Neural cell (in vitro differentiated cells): Measurements from ENCODE around the gene MAST2. TPM values are rescaled to one million over a fixed set of nuclear protein-coding genes. Genes with fewer than 3 reads are reported as not detected.

Experiments used
- H2AFZ ChIP-seq: fragments of 200-600, 300-800 bp; sonication (generic), shearing (Covaris generic); 2 replicates; pipeline ENCODE4 v1.6.0; 2014; ENCODE audit warnings: low read depth, mild to moderate bottlenecking, antibody characterized with exemption, low read length, moderate library complexity
- H3F3A ChIP-seq: fragments of 200-600 bp; shearing (Covaris generic); 2 replicates; pipeline ENCODE4 v1.6.1; 2016; ENCODE audit warnings: mild to moderate bottlenecking, moderate library complexity, mixed read lengths, antibody characterized with exemption, low read length; ENCODE audit not compliant: insufficient read depth, poor library complexity, severe bottlenecking
- H3K27ac ChIP-seq: fragments of 200-600, 300-800 bp; sonication (generic), shearing (Covaris generic); 2 replicates; pipeline ENCODE4 v1.5.1; 2014; ENCODE audit warnings: mild to moderate bottlenecking, low read length, moderate library complexity
- H3K27me3 ChIP-seq: fragments of 300-800, 200-600 bp; sonication (generic), shearing (Covaris generic); 2 replicates; pipeline ENCODE4 v1.6.0; 2014; ENCODE audit warnings: mild to moderate bottlenecking, low read depth, low read length, moderate library complexity; ENCODE audit not compliant: insufficient read depth
- H3K36me3 ChIP-seq: fragments of 300-800, 200-600 bp; sonication (generic), shearing (Covaris generic); 2 replicates; pipeline ENCODE4 v1.5.1; 2014; ENCODE audit warnings: mild to moderate bottlenecking, antibody characterized with exemption, low read length, moderate library complexity; ENCODE audit not compliant: insufficient read depth
- H3K4me2 ChIP-seq: fragments of 300-800, 200-600 bp; sonication (generic), shearing (Covaris generic); 2 replicates; pipeline ENCODE4 v1.6.0; 2014; ENCODE audit warnings: mild to moderate bottlenecking, low read length
- H3K4me3 ChIP-seq: fragments of 300-800, 200-600 bp; sonication (generic), shearing (Covaris generic); 2 replicates; pipeline ENCODE4 v1.5.1; 2014; ENCODE audit warnings: mild to moderate bottlenecking, low read length, moderate library complexity
- H3K79me2 ChIP-seq: fragments of 200-600 bp; shearing (Covaris generic); replicated peaks from 2 replicates; pipeline ENCODE4 v1.6.0; 2014; ENCODE audit warnings: mild to moderate bottlenecking, low read length, moderate library complexity; ENCODE audit not compliant: insufficient read depth
- H3K9ac ChIP-seq: fragments of 300-800, 200-600 bp; sonication (generic), shearing (Covaris generic); 2 replicates; pipeline ENCODE4 v1.6.1; 2016; ENCODE audit warnings: mild to moderate bottlenecking, low read length, mixed read lengths
- H3K9me2 ChIP-seq: fragments of 200-600 bp; shearing (Covaris generic); 2 replicates; pipeline ENCODE4 v1.6.1; 2016; ENCODE audit warnings: mild to moderate bottlenecking, low read length, mixed read lengths; ENCODE audit not compliant: insufficient read depth
- H3K9me3 ChIP-seq: fragments of 200-600, 300-800 bp; sonication (generic), shearing (Covaris generic); 2 replicates; pipeline ENCODE4 v1.6.1; 2016; ENCODE audit warnings: mild to moderate bottlenecking, mixed run types, low read length, moderate library complexity, mixed read lengths
- H4K20me1 ChIP-seq: fragments of 200-600 bp; shearing (Covaris generic); 2 replicates; pipeline ENCODE4 v1.6.1; 2016; ENCODE audit warnings: mild to moderate bottlenecking, mixed run types; ENCODE audit not compliant: insufficient read depth
- CTCF ChIP-seq: fragments of 450-650 bp; IDR thresholded peaks from 2 replicates; pipeline ENCODE4 v1.5.1; 2014; ENCODE audit warnings: antibody characterized with exemption, mild to moderate bottlenecking, moderate library complexity; ENCODE audit not compliant: poor library complexity, severe bottlenecking
- EP300 ChIP-seq: fragments of 450-650 bp; conservative IDR thresholded peaks from 2 replicates; pipeline ENCODE4 v1.6.1; 2014; ENCODE audit warnings: antibody characterized with exemption, mild to moderate bottlenecking, moderate library complexity; ENCODE audit not compliant: poor library complexity, severe bottlenecking
- EZH2 ChIP-seq: fragments of 200-600, 300-800 bp; shearing (Covaris generic), sonication (generic); IDR thresholded peaks from 2 replicates; pipeline ENCODE4 v1.6.1; 2014; ENCODE audit warnings: antibody characterized with exemption, low read length, borderline replicate concordance, mild to moderate bottlenecking; ENCODE audit not compliant: insufficient read depth, poor library complexity, severe bottlenecking
- MXI1 ChIP-seq: fragments of 450-650 bp; conservative IDR thresholded peaks from 2 replicates; pipeline ENCODE4 v1.6.1; 2014; ENCODE audit warnings: antibody characterized with exemption, mild to moderate bottlenecking; ENCODE audit not compliant: poor library complexity, severe bottlenecking
- POLR2AphosphoS5 ChIP-seq: IDR thresholded peaks from 2 replicates; pipeline ENCODE4 v1.6.1; 2012
- RAD21 ChIP-seq: fragments of 450-650 bp; conservative IDR thresholded peaks from 2 replicates; pipeline ENCODE4 v1.6.1; 2014; ENCODE audit warnings: antibody characterized with exemption, mild to moderate bottlenecking, moderate library complexity
- REST ChIP-seq: IDR thresholded peaks from 2 replicates; pipeline ENCODE4 v1.6.1; 2012; ENCODE audit warnings: borderline replicate concordance
- SMC3 ChIP-seq: fragments of 450-650 bp; conservative IDR thresholded peaks from 2 replicates; pipeline ENCODE4 v1.6.1; 2014; ENCODE audit warnings: antibody characterized with exemption, mild to moderate bottlenecking, moderate library complexity; ENCODE audit not compliant: poor library complexity
- TAF1 ChIP-seq: IDR thresholded peaks from 2 replicates; pipeline ENCODE4 v1.6.1; 2012; ENCODE audit warnings: low read depth
- polyA plus RNA-seq: library from polyadenylated mRNA; depleted of rRNA; stranded (reverse); fragments of >200 nt; gene quantifications from 2 replicates; pipeline ENCODE4 v1.2.3, GENCODE V29; 2014

Gene MAST2
- polyA plus RNA-seq, 1 donor from 2014 or later = 22.2 TPM

GRCh38 chr1:45820788-45821187 lies 17.4 kb downstream of the MAST2 start:
- TF ChIP-seq EZH2 = no peak
- Histone ChIP-seq H3K9me3 (no peaks in the 10 kb centered on the region), H3K9ac (no peak overlapping the region), H4K20me1 (no peaks in the 10 kb centered on the region), H3K9me2 (no peaks in the 10 kb centered on the region), H3K27me3 (no peaks in the 10 kb centered on the region), H3K36me3 (no peaks in the 10 kb centered on the region), H3F3A (no peaks in the 10 kb centered on the region), H3K79me2 (peaks cover 3% of the 10 kb centered on the region), H3K27ac (no peak overlapping the region), H2AFZ (no peak overlapping the region), H3K4me2 (no peak overlapping the region), H3K4me3 (no peak overlapping the region)

- Histone ChIP-seq H3K9ac (no peak overlapping the region), H4K20me1 (no peaks in the 10 kb centered on the region), H3K27ac (no peak overlapping the region), H3K4me3 (no peak overlapping the region), H2AFZ (no peak overlapping the region), H3K79me2 (peaks cover 3% of the 10 kb centered on the region), H3K27me3 (no peaks in the 10 kb centered on the region), H3K36me3 (no peaks in the 10 kb centered on the region), H3K9me3 (no peaks in the 10 kb centered on the region), H3F3A (no peaks in the 10 kb centered on the region), H3K9me2 (no peaks in the 10 kb centered on the region), H3K4me2 (no peak overlapping the region)
- TF ChIP-seq RAD21 (no peak), SMC3 (no peak), TAF1 (no peak), EP300 (no peak), MXI1 (no peak), EZH2 (no peak), REST (no peak), POLR2AphosphoS5 (no peak), CTCF (no peak)
Observed at GRCh38 chr1:45822644-45823043, 19.2 kb downstream of the MAST2 start.

GRCh38 chr1:45824607-45825006 lies 21.2 kb downstream of the MAST2 start:
- Histone ChIP-seq H3K9me2 (no peaks in the 10 kb centered on the region), H3K4me2 (no peak overlapping the region), H3K9me3 (no peaks in the 10 kb centered on the region), H3K4me3 (no peak overlapping the region), H3K36me3 (no peaks in the 10 kb centered on the region), H4K20me1 (no peaks in the 10 kb centered on the region), H3F3A (no peaks in the 10 kb centered on the region), H3K27ac (no peak overlapping the region), H3K9ac (no peak overlapping the region), H2AFZ (no peak overlapping the region), H3K79me2 (peaks cover 3% of the 10 kb centered on the region), H3K27me3 (no peaks in the 10 kb centered on the region)
- TF ChIP-seq EZH2 (no peak), RAD21 (no peak), CTCF (no peak), POLR2AphosphoS5 (no peak), TAF1 (no peak), REST (no peak), MXI1 (no peak), EP300 (no peak), SMC3 (no peak)
